Forelimb muscle (tissue), 1 donor: ENCODE measurements around the gene DOCK2. TPM values are rescaled to one million over a fixed set of nuclear protein-coding genes. Genes with fewer than 3 reads are reported as not detected.
"Not testable (repeated sequence)": the region's sequence is repeated elsewhere in the genome, so short reads cannot be mapped to it uniquely, and the experiment has no call there.

Experiments
- DNase-seq: peaks from one replicate; pipeline ENCODE4 v3.0.0-alpha.2; 2013; ENCODE audit warnings: low read depth
- polyA plus RNA-seq: library from polyadenylated mRNA; unstranded; fragments of 120-200 nt; gene quantifications from one replicate; pipeline ENCODE4 v1.2.1, GENCODE V29; 2013; ENCODE audit not compliant: insufficient read length

The DOCK2 gene
- polyA plus RNA-seq, 1 donor, result 2.6 TPM

GRCh38 chr5:169789417-169789940 lies 152.4 kb downstream of the DOCK2 start:
- DNase-seq, result no peak

- DNase-seq, result no peak
These were observed 154.2 kb downstream of the DOCK2 start for GRCh38 chr5:169791251-169791650.

GRCh38 chr5:169795338-169795737 lies 158.3 kb downstream of the DOCK2 start:
- DNase-seq, result no peak

- no peak for DNase-seq
These were observed 159.7 kb downstream of the DOCK2 start for GRCh38 chr5:169796731-169797130.

GRCh38 chr5:169797577-169797976 lies 160.5 kb downstream of the DOCK2 start:
- DNase-seq, result no peak

GRCh38 chr5:169798438-169798837 lies 161.4 kb downstream of the DOCK2 start:
- DNase-seq, result no peak

- no peak for DNase-seq
These were observed 162.0 kb downstream of the DOCK2 start for GRCh38 chr5:169798906-169799660.

- no peak for DNase-seq
These were observed 164.3 kb downstream of the DOCK2 start for GRCh38 chr5:169801324-169801777.

- DNase-seq, result no peak
These were observed 164.7 kb downstream of the DOCK2 start for GRCh38 chr5:169801781-169802180.

GRCh38 chr5:169803077-169803981 lies 166.3 kb downstream of the DOCK2 start:
- no peak for DNase-seq

- DNase-seq, result no peak
These were observed 167.8 kb downstream of the DOCK2 start for GRCh38 chr5:169804861-169805260.

- DNase-seq, result no peak
These were observed 168.5 kb downstream of the DOCK2 start for GRCh38 chr5:169805527-169805934.

- DNase-seq, result no peak
These were observed 169.0 kb downstream of the DOCK2 start for GRCh38 chr5:169805937-169806700.

- DNase-seq, result no peak
These were observed 171.1 kb downstream of the DOCK2 start for GRCh38 chr5:169808118-169808581.

GRCh38 chr5:169808880-169809279 lies 171.8 kb downstream of the DOCK2 start:
- not testable (repeated sequence) for DNase-seq

- DNase-seq, result no peak
These were observed 172.2 kb downstream of the DOCK2 start for GRCh38 chr5:169809281-169809680.

- DNase-seq, result no peak
These were observed 173.4 kb downstream of the DOCK2 start for GRCh38 chr5:169810524-169810923.

GRCh38 chr5:169811023-169811422 lies 173.9 kb downstream of the DOCK2 start:
- DNase-seq, result no peak

GRCh38 chr5:169811680-169812079 lies 174.6 kb downstream of the DOCK2 start:
- no peak for DNase-seq

GRCh38 chr5:169812786-169813185 lies 175.7 kb downstream of the DOCK2 start:
- no peak for DNase-seq

GRCh38 chr5:169814045-169814444 lies 177.0 kb downstream of the DOCK2 start:
- no peak for DNase-seq

- DNase-seq, result no peak
These were observed 177.4 kb downstream of the DOCK2 start for GRCh38 chr5:169814522-169814921.
